Neural progenitor cell (in vitro differentiated cells): Measurements from ENCODE around the gene SRPK1. TPM values are rescaled to one million over a fixed set of nuclear protein-coding genes. Genes with fewer than 3 reads are reported as not detected.

ENCODE experiments used
- DNase-seq: peaks from one replicate; pipeline ENCODE4 v3.0.0-alpha.2; 2016; ENCODE audit warnings: low spot score
- H2AFZ ChIP-seq: fragments of 200-600 bp; sonication (generic); replicated peaks from 2 replicates; pipeline ENCODE4 v1.6.1; 2016; ENCODE audit warnings: antibody characterized with exemption
- H3F3A ChIP-seq: fragments of 200-600 bp; sonication (generic); 2 replicates; pipeline ENCODE4 v1.6.1; 2016; ENCODE audit warnings: antibody characterized with exemption, low read depth
- H3K27ac ChIP-seq: fragments of 200-600 bp; sonication (generic); 2 replicates; pipeline ENCODE4 v1.5.1; 2016; ENCODE audit warnings: mild to moderate bottlenecking
- H3K27me3 ChIP-seq: fragments of 200-600 bp; sonication (generic); 2 replicates; pipeline ENCODE4 v1.6.1; 2016; ENCODE audit warnings: mild to moderate bottlenecking, moderate library complexity
- H3K36me3 ChIP-seq: fragments of 200-600 bp; sonication (generic); 2 replicates; pipeline ENCODE4 v1.5.1; 2016
- H3K4me1 ChIP-seq: fragments of 200-600 bp; sonication (generic); 2 replicates; pipeline ENCODE4 v1.6.1; 2016; ENCODE audit warnings: mixed run types
- H3K4me2 ChIP-seq: fragments of 200-600 bp; sonication (generic); 2 replicates; pipeline ENCODE4 v1.6.1; 2016
- H3K4me3 ChIP-seq: fragments of 200-600 bp; sonication (generic); 2 replicates; pipeline ENCODE4 v1.5.1; 2016
- H3K79me2 ChIP-seq: fragments of 200-600 bp; sonication (generic); 2 replicates; pipeline ENCODE4 v1.6.1; 2016; ENCODE audit warnings: low read depth
- H3K9ac ChIP-seq: fragments of 200-600 bp; sonication (generic); 2 replicates; pipeline ENCODE4 v1.6.1; 2016
- H3K9me3 ChIP-seq: fragments of 200-600 bp; sonication (generic); 2 replicates; pipeline ENCODE4 v1.5.1; 2016; ENCODE audit warnings: low read depth
- H4K20me1 ChIP-seq: fragments of 200-600 bp; sonication (generic); 2 replicates; pipeline ENCODE4 v1.6.1; 2016; ENCODE audit warnings: low read depth
- H3K27ac Mint-ChIP-seq: 3 replicates; pipeline ENCODE4 v1.8.0; 2021; ENCODE audit warnings: mixed read lengths
- H3K27me3 Mint-ChIP-seq: 2 replicates; pipeline ENCODE4 v1.8.0; 2022; ENCODE audit warnings: low read depth, mild to moderate bottlenecking, inconsistent platforms, moderate library complexity, mixed read lengths; ENCODE audit not compliant: insufficient read depth
- H3K36me3 Mint-ChIP-seq: 3 replicates; pipeline ENCODE4 v1.8.0; 2021; ENCODE audit warnings: mixed read lengths
- H3K4me1 Mint-ChIP-seq: 3 replicates; pipeline ENCODE4 v1.8.0; 2021; ENCODE audit warnings: mixed read lengths
- H3K4me3 Mint-ChIP-seq: 3 replicates; pipeline ENCODE4 v1.8.0; 2021; ENCODE audit warnings: mild to moderate bottlenecking, moderate library complexity, mixed read lengths
- H3K9me3 Mint-ChIP-seq: 3 replicates; pipeline ENCODE4 v1.8.0; 2020; ENCODE audit warnings: mixed read lengths
- CTCF ChIP-seq: fragments of 200-600 bp; sonication (generic); IDR thresholded peaks from 2 replicates; pipeline ENCODE4 v1.5.1; 2017; ENCODE audit warnings: antibody characterized with exemption, mild to moderate bottlenecking
- EZH2 ChIP-seq: fragments of 200-600 bp; sonication (generic); IDR thresholded peaks from 2 replicates; pipeline ENCODE4 v1.6.1; 2017; ENCODE audit warnings: antibody characterized with exemption, mild to moderate bottlenecking, moderate library complexity
- EZH2phosphoT487 ChIP-seq: fragments of 200-600 bp; sonication (generic); IDR thresholded peaks from 2 replicates; pipeline ENCODE4 v1.6.1; 2017; ENCODE audit warnings: antibody characterized with exemption
- total RNA-seq: library from RNA; depleted of rRNA; stranded (reverse); fragments of >200 nt; gene quantifications from 2 replicates; pipeline ENCODE4 v1.2.3, GENCODE V29; 2015; ENCODE audit warnings: low replicate concordance

The SRPK1 gene
- total RNA-seq, 1 donor from 2014 or later, result 181 TPM

DNA sequence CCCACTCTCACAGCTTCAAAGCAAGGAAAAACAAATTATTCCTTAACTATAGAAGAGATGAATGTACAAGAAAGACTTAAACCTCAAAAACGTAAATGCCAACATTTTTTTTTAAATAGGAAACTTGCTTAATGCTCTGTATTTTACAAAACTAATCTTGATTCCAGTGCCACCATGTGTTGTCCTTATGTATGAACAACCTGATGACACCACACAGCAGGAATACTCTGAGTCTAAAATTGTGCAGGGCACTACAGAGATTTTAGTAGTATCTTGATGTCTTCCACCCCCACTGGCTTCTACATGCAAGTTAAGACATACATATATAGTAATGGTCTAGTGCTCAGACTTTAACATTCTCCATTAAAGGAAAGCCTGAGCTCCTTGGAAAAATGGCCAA lies 46.2 kb downstream of the SRPK1 start:
- no peak overlapping the region for H3K27ac Mint-ChIP-seq
- no peak for DNase-seq
- no peak overlapping the region for H3K4me2 ChIP-seq

DNA sequence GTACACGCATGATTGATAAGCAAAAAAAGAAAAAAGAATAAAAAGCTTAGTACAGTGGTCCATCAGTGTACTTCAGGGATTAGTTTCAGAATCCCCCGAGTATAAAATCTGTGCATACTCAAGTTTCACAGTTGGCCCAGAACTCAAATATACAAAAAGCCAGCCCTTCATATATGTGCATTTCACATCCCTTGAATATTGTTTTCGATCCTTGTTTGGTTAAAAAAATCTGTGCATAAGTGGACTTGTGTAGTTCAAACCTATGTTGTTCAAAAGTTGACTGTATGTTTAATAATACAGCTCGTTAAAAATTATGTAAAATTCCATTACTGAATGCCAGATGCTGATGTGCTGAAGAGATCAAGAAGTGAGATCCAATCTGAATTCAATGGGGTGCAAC lies 61.5 kb downstream of the SRPK1 start:
- H3K4me2 ChIP-seq, result no peak overlapping the region
- H3K9ac ChIP-seq, result no peak overlapping the region
- peaks cover 18% of the 10 kb centered on the region for H3K79me2 ChIP-seq
- H3K4me3 ChIP-seq, result no peak overlapping the region
- no peak overlapping the region for H2AFZ ChIP-seq
- no peaks in the 10 kb centered on the region for H3K4me1 ChIP-seq
- H4K20me1 ChIP-seq, result no peaks in the 10 kb centered on the region
- TF ChIP-seq CTCF (no peak), EZH2phosphoT487 (no peak), EZH2 (no peak)
- peaks cover 2% of the 10 kb centered on the region for H3K9me3 Mint-ChIP-seq
- H3K9me3 ChIP-seq, result peaks cover 5% of the 10 kb centered on the region
- H3K4me3 Mint-ChIP-seq, result no peak overlapping the region
- peaks cover 48% of the 10 kb centered on the region for H3K36me3 Mint-ChIP-seq
- H3K27ac ChIP-seq, result no peak overlapping the region
- H3F3A ChIP-seq, result peaks cover under 1% of the 10 kb centered on the region
- DNase-seq, result no peak
- peaks cover 28% of the 10 kb centered on the region for H3K36me3 ChIP-seq
- no peaks in the 10 kb centered on the region for H3K4me1 Mint-ChIP-seq
- H3K27me3 Mint-ChIP-seq, result no peaks in the 10 kb centered on the region
- no peak overlapping the region for H3K27ac Mint-ChIP-seq
- no peaks in the 10 kb centered on the region for H3K27me3 ChIP-seq

More for the DNA sequence above, 46.2 kb downstream of the SRPK1 start:
- peaks cover 12% of the 10 kb centered on the region for H3K4me1 ChIP-seq
- TF ChIP-seq EZH2 (no peak), CTCF (no peak), EZH2phosphoT487 (no peak)
- no peak overlapping the region for H3K4me3 Mint-ChIP-seq
- no peak overlapping the region for H3K4me3 ChIP-seq
- peaks cover 8% of the 10 kb centered on the region for H3K4me1 Mint-ChIP-seq
- no peak overlapping the region for H3K27ac ChIP-seq
- no peak overlapping the region for H3K9ac ChIP-seq
- no peaks in the 10 kb centered on the region for H3K27me3 Mint-ChIP-seq
- H3K27me3 ChIP-seq, result no peaks in the 10 kb centered on the region
- peaks cover 2% of the 10 kb centered on the region for H3K9me3 Mint-ChIP-seq
- peaks cover 35% of the 10 kb centered on the region for H3K36me3 Mint-ChIP-seq
- no peak overlapping the region for H2AFZ ChIP-seq
- H3K79me2 ChIP-seq, result peaks cover 11% of the 10 kb centered on the region
- H3K36me3 ChIP-seq, result peaks cover 20% of the 10 kb centered on the region
- H4K20me1 ChIP-seq, result peaks cover 7% of the 10 kb centered on the region
- peaks cover 21% of the 10 kb centered on the region for H3F3A ChIP-seq
- no peaks in the 10 kb centered on the region for H3K9me3 ChIP-seq

DNA sequence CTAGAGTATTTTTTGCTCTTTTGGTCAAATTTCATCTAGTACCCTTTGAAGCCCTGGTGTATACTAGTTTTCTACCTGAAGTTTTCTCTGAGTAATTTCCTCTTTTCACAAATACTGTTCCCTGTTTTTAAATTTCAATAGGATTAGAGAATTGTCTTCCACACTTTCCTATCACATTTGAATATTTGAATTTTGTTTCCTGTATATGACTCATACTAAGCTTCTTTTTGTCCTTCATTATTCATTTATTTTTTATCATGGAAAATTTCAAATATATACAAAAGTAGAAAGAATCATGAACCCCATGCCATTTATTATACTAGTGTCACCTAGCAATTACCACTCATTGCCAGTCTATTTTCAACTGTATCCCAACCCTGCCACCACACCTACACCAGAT lies 63.0 kb downstream of the SRPK1 start:
- no peak overlapping the region for H3K9ac ChIP-seq
- no peak overlapping the region for H3K4me3 ChIP-seq
- no peaks in the 10 kb centered on the region for H3K27me3 ChIP-seq
- no peak overlapping the region for H3K27ac Mint-ChIP-seq
- peaks cover 46% of the 10 kb centered on the region for H3K36me3 Mint-ChIP-seq
- no peaks in the 10 kb centered on the region for H3K27me3 Mint-ChIP-seq
- DNase-seq, result no peak
- peaks cover 2% of the 10 kb centered on the region for H3K4me1 ChIP-seq
- H3K9me3 Mint-ChIP-seq, result no peaks in the 10 kb centered on the region
- H3K4me1 Mint-ChIP-seq, result no peaks in the 10 kb centered on the region
- no peak overlapping the region for H3K27ac ChIP-seq
- H4K20me1 ChIP-seq, result no peaks in the 10 kb centered on the region
- H3F3A ChIP-seq, result peaks cover 11% of the 10 kb centered on the region
- no peaks in the 10 kb centered on the region for H3K9me3 ChIP-seq
- peaks cover 7% of the 10 kb centered on the region for H3K79me2 ChIP-seq
- no peak overlapping the region for H3K4me2 ChIP-seq
- H2AFZ ChIP-seq, result no peak overlapping the region
- peaks cover 18% of the 10 kb centered on the region for H3K36me3 ChIP-seq
- no peak overlapping the region for H3K4me3 Mint-ChIP-seq
- TF ChIP-seq EZH2, result no peak
- TF ChIP-seq CTCF, result no peak
- TF ChIP-seq EZH2phosphoT487, result no peak
